ENCODE measurements around the gene HMGA1.

DNA sequence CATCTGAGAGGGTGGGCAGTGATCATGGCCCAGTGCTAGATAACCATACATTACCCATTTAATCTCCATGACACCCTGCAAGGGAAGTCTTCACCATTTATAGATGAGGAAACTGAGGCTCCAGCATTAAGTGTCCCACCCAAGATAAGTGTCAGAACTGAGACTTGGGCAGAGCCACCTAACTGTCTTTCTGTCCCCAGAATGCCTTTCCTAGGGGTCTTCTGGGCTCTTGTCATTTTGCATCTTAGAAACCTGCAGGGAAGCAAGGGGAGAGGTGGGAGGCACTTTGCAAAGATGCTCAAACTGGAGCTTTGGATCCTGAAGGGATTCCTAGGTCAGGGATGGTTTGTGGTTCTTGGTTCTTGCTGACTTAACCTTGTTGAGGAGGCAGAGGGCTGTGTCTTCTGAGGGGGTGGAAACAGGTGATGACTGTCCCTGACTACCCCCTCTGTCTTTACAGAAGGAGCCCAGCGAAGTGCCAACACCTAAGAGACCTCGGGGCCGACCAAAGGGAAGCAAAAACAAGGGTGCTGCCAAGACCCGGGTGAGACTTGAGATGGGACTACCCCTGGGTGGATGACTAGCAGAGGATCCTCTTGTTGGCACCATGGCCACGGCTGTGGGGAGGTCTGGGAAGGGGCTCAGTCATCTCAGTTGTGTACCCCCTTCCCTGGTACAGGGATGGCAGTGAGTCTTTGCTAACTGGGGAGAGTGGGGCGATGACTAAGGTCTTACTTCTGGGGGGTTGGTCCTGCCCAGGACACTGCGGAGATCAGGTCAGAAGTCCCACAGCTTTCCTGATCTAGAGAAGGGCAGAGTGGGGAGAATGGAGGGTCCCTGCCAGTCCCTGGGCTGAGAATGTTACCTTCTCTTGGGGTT, 5.8 kb downstream of the HMGA1 start:
- TF ChIP-seq, protein P1, sequence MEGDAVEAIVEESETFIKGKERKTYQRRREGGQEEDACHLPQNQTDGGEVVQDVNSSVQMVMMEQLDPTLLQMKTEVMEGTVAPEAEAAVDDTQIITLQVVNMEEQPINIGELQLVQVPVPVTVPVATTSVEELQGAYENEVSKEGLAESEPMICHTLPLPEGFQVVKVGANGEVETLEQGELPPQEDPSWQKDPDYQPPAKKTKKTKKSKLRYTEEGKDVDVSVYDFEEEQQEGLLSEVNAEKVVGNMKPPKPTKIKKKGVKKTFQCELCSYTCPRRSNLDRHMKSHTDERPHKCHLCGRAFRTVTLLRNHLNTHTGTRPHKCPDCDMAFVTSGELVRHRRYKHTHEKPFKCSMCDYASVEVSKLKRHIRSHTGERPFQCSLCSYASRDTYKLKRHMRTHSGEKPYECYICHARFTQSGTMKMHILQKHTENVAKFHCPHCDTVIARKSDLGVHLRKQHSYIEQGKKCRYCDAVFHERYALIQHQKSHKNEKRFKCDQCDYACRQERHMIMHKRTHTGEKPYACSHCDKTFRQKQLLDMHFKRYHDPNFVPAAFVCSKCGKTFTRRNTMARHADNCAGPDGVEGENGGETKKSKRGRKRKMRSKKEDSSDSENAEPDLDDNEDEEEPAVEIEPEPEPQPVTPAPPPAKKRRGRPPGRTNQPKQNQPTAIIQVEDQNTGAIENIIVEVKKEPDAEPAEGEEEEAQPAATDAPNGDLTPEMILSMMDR (IDR thresholded peaks at IDR 0.05), result no peak
- TF ChIP-seq FOXP4 (CRISPR knock-in tag; IDR thresholded peaks at IDR 0.05) (no peak), TCF7 (CRISPR knock-in tag; IDR thresholded peaks at IDR 0.05; ENCODE audit: low read depth) (no peak), RORB (CRISPR knock-in tag; IDR thresholded peaks at IDR 0.05) (no peak), JUN (CRISPR knock-in tag; IDR thresholded peaks at IDR 0.05) (no peak), FOXK1 (CRISPR knock-in tag; IDR thresholded peaks at IDR 0.05) (no peak), NR3C1 (CRISPR knock-in tag; conservative IDR thresholded peaks at IDR 0.05; ENCODE audit: low read depth) (no peak), NR2C2 (CRISPR knock-in tag; IDR thresholded peaks at IDR 0.05) (no peak), IRF1 (CRISPR knock-in tag; IDR thresholded peaks at IDR 0.05) (no peak), GABPB1 (CRISPR knock-in tag; IDR thresholded peaks at IDR 0.05) (no peak)
- TF ChIP-seq, protein P2, sequence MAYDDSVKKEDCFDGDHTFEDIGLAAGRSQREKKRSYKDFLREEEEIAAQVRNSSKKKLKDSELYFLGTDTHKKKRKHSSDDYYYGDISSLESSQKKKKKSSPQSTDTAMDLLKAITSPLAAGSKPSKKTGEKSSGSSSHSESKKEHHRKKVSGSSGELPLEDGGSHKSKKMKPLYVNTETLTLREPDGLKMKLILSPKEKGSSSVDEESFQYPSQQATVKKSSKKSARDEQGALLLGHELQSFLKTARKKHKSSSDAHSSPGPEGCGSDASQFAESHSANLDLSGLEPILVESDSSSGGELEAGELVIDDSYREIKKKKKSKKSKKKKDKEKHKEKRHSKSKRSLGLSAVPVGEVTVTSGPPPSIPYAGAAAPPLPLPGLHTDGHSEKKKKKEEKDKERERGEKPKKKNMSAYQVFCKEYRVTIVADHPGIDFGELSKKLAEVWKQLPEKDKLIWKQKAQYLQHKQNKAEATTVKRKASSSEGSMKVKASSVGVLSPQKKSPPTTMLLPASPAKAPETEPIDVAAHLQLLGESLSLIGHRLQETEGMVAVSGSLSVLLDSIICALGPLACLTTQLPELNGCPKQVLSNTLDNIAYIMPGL (CRISPR knock-in tag; IDR thresholded peaks at IDR 0.05), result no peak
- TF ChIP-seq, protein P3, sequence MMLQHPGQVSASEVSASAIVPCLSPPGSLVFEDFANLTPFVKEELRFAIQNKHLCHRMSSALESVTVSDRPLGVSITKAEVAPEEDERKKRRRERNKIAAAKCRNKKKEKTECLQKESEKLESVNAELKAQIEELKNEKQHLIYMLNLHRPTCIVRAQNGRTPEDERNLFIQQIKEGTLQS (CRISPR knock-in tag; conservative IDR thresholded peaks at IDR 0.05), result no peak
- TF ChIP-seq, protein P4, sequence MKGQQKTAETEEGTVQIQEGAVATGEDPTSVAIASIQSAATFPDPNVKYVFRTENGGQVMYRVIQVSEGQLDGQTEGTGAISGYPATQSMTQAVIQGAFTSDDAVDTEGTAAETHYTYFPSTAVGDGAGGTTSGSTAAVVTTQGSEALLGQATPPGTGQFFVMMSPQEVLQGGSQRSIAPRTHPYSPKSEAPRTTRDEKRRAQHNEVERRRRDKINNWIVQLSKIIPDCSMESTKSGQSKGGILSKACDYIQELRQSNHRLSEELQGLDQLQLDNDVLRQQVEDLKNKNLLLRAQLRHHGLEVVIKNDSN (CRISPR knock-in tag; IDR thresholded peaks at IDR 0.05), result no peak

All from WTC11 (cell line).